ENCODE measurements around the gene LOXHD1. TPM values are rescaled to one million over a fixed set of nuclear protein-coding genes. Genes with fewer than 3 reads are reported as not detected.

LOXHD1 gene
- total and polyA plus RNA-seq, 2 donors (not counting 1 experiment from before 2014, with no cell fraction given), result not detected

DNA sequence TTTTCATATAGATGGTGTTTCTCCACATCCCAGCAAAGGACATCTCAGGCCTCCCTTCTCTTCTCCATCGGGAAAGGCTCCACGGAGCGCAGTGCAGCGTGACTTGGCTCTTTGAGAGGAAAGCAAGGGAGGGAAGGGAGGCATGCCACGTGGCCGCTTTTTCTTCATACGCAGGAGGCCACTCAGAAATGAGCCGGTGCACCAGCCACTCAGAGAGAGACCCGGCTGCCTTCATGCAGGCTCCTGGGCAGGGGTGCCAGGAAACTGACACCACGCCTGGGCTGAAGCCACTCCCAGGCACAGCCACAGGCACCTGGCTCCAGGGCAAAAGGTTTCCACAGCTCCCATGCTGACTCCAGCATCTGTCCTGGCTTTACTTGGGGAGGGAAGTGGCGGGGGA lies 11.1 kb upstream of the LOXHD1 start:
- no peak for TF ChIP-seq EZH2 (IDR thresholded peaks at IDR 0.05; ENCODE audit: borderline replicate concordance, insufficient read depth, low read depth, low read length, poor library complexity, severe bottlenecking)
- TF ChIP-seq, protein P1, sequence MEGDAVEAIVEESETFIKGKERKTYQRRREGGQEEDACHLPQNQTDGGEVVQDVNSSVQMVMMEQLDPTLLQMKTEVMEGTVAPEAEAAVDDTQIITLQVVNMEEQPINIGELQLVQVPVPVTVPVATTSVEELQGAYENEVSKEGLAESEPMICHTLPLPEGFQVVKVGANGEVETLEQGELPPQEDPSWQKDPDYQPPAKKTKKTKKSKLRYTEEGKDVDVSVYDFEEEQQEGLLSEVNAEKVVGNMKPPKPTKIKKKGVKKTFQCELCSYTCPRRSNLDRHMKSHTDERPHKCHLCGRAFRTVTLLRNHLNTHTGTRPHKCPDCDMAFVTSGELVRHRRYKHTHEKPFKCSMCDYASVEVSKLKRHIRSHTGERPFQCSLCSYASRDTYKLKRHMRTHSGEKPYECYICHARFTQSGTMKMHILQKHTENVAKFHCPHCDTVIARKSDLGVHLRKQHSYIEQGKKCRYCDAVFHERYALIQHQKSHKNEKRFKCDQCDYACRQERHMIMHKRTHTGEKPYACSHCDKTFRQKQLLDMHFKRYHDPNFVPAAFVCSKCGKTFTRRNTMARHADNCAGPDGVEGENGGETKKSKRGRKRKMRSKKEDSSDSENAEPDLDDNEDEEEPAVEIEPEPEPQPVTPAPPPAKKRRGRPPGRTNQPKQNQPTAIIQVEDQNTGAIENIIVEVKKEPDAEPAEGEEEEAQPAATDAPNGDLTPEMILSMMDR (IDR thresholded peaks at IDR 0.05), result no peak
- Histone ChIP-seq H2AFZ (ENCODE audit: insufficient read depth, low read depth, low read length, poor library complexity, severe bottlenecking) (no peak overlapping the region), H3K36me3 (replicated peaks in 1 of 2; ENCODE audit: control extremely low read depth in 1 of 2, control insufficient read depth in 1 of 2, extremely low read depth in 1 of 2, insufficient read depth in 2 of 2, low read length in 1 of 2) (no peaks in the 10 kb centered on the region), H3K79me2 (ENCODE audit: control insufficient read depth, insufficient read depth, low read length) (no peaks in the 10 kb centered on the region), H3K4me3 (ENCODE audit: control extremely low read depth in 1 of 5, extremely low read depth in 1 of 5, insufficient read depth in 1 of 5, low read depth in 2 of 5, low read length in 4 of 5) (no peak overlapping the region), H3K9ac (ENCODE audit: low read length) (no peak overlapping the region), H3K4me2 (replicated peaks; ENCODE audit: low read depth, low read length, poor library complexity, severe bottlenecking) (no peak overlapping the region), H3K9me3 (ENCODE audit: control extremely low read depth in 1 of 3, control insufficient read depth in 2 of 3, insufficient read depth in 1 of 3, low read length in 2 of 3) (no peaks in the 10 kb centered on the region), H3K27ac (ENCODE audit: low read length in 2 of 2) (no peak overlapping the region), H3K27me3 (replicated peaks in 1 of 4; ENCODE audit: control extremely low read depth in 1 of 4, control insufficient read depth in 3 of 4, insufficient read depth in 4 of 4, low read length in 3 of 4) (peaks cover 0 to 5% (median 0%) of the 10 kb centered on the region in 4 experiments), H3K4me1 (ENCODE audit: control insufficient read depth in 2 of 2, insufficient read depth in 2 of 2, low read length in 2 of 2) (no peaks in the 10 kb centered on the region), H4K20me1 (ENCODE audit: control insufficient read depth, insufficient read depth, low read length, poor library complexity, severe bottlenecking) (no peaks in the 10 kb centered on the region)
- no peak for DNase-seq
- 84% methylated on average over 10 of the region's 11 CpGs for WGBS (ENCODE audit: insufficient coverage)
- ChIA-PET CTCF (interaction anchor here (3.8 kb wide), 1 partner anchor 10 kb away, joined by 13 read pairs; no protein-coding TSS in a partner anchor), POLR2A (no interaction called here)
- H3K4me3 Mint-ChIP-seq, result no peak overlapping the region
- no peaks in the 10 kb centered on the region for H3K4me1 Mint-ChIP-seq
- no peaks in the 10 kb centered on the region for H3K9me3 Mint-ChIP-seq (ENCODE audit: insufficient read depth)
- no peak for ATAC-seq (ENCODE audit: low read depth)
- no peak overlapping the region for H3K27ac Mint-ChIP-seq
- intact Hi-C loops (cut with micrococcal nuclease), result no loop called here
- H3K27me3 Mint-ChIP-seq, result peaks cover 15% of the 10 kb centered on the region

DNA sequence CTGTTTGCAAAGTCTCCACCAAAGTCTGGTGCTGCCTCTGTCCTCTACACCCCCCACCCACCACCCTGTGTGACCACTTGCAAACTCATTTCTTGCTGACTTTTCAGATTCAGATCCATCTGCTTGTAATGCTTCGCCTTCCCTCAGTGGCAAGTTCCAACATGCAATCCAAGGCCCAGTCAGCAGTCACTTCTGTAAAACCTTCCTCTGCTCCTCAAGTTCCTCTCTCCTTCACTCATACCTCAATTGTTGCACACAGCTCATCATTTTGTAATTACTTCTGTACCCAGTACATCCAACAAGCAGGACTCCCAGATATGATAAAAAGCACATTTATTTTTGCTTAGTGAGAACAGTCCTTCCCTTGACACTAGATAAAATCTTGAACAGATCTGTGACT lies 6.5 kb upstream of the LOXHD1 start:
- H3K4me1 ChIP-seq (ENCODE audit: control insufficient read depth in 2 of 2, insufficient read depth in 2 of 2, low read length in 2 of 2), result no peaks in the 10 kb centered on the region
- Mint-ChIP-seq H3K27ac (no peak overlapping the region), H3K27me3 (peaks cover 23% of the 10 kb centered on the region), H3K4me1 (no peaks in the 10 kb centered on the region), H3K4me3 (no peak overlapping the region), H3K9me3 (ENCODE audit: insufficient read depth) (no peaks in the 10 kb centered on the region)
- POLR2A ChIA-PET, result no interaction called here
- no peaks in the 10 kb centered on the region for H3K79me2 ChIP-seq (ENCODE audit: control insufficient read depth, insufficient read depth, low read length)
- 100% methylated on average over 1 of the region's 1 CpG for WGBS (ENCODE audit: insufficient coverage)
- H4K20me1 ChIP-seq (ENCODE audit: control insufficient read depth, insufficient read depth, low read length, poor library complexity, severe bottlenecking), result no peaks in the 10 kb centered on the region
- intact Hi-C loops (cut with micrococcal nuclease), result no loop called here
- H3K27me3 ChIP-seq (replicated peaks in 1 of 4; ENCODE audit: control extremely low read depth in 1 of 4, control insufficient read depth in 3 of 4, insufficient read depth in 4 of 4, low read length in 3 of 4), result peaks cover 0 to 11% (median 0%) of the 10 kb centered on the region in 4 experiments
- no peak overlapping the region for H3K9ac ChIP-seq (ENCODE audit: low read length)
- H2AFZ ChIP-seq (ENCODE audit: insufficient read depth, low read depth, low read length, poor library complexity, severe bottlenecking), result no peak overlapping the region
- H3K27ac ChIP-seq (ENCODE audit: low read length in 2 of 2), result no peak overlapping the region
- DNase-seq, result no peak
- H3K36me3 ChIP-seq (replicated peaks in 1 of 2; ENCODE audit: control extremely low read depth in 1 of 2, control insufficient read depth in 1 of 2, extremely low read depth in 1 of 2, insufficient read depth in 2 of 2, low read length in 1 of 2), result no peaks in the 10 kb centered on the region
- no peak overlapping the region for H3K4me2 ChIP-seq (replicated peaks; ENCODE audit: low read depth, low read length, poor library complexity, severe bottlenecking)
- ATAC-seq (ENCODE audit: low read depth), result no peak
- H3K9me3 ChIP-seq (ENCODE audit: control extremely low read depth in 1 of 3, control insufficient read depth in 2 of 3, insufficient read depth in 1 of 3, low read length in 2 of 3), result no peaks in the 10 kb centered on the region
- CTCF ChIA-PET, result no interaction called here
- TF ChIP-seq, protein P1 (IDR thresholded peaks at IDR 0.05), result no peak
- TF ChIP-seq EZH2 (IDR thresholded peaks at IDR 0.05; ENCODE audit: borderline replicate concordance, insufficient read depth, low read depth, low read length, poor library complexity, severe bottlenecking), result no peak
- no peak overlapping the region for H3K4me3 ChIP-seq (ENCODE audit: control extremely low read depth in 1 of 5, extremely low read depth in 1 of 5, insufficient read depth in 1 of 5, low read depth in 2 of 5, low read length in 4 of 5)

Data from B cell (primary cell).